Kidney (tissue), 14 donors: ENCODE measurements around the gene TNS3. TPM values are rescaled to one million over a fixed set of nuclear protein-coding genes. Genes with fewer than 3 reads are reported as not detected.

Experiments used
- DNase-seq, 5 donors: peaks; one replicate each; pipeline ENCODE4 v3.0.0-alpha.2; 2013 to 2020
- FAIRE-seq: peaks from 2 replicates; lab custom pipeline; 2012; peaks lifted over from hg19 to GRCh38; lab: Jason Lieb, UNC
- H3K27ac ChIP-seq, 2 donors: one replicate each; pipeline ENCODE4 v1.7.0; 2013; ENCODE audit warnings: low read depth in 2 of 2, low read length in 2 of 2, inconsistent platforms in 1 of 2
- H3K27me3 ChIP-seq: one replicate; pipeline ENCODE4 v1.7.1; 2013; ENCODE audit warnings: low read length, inconsistent platforms; ENCODE audit not compliant: control insufficient read depth, insufficient read depth
- H3K36me3 ChIP-seq, 3 donors: one replicate each; pipeline versions ENCODE4 v1.7.0 to v1.7.1; 2013; ENCODE audit warnings: low read length in 3 of 3, control low read depth in 1 of 3, inconsistent platforms in 1 of 3; ENCODE audit not compliant: insufficient read depth in 3 of 3, control insufficient read depth in 2 of 3
- H3K4me1 ChIP-seq, 3 donors: one replicate each; pipeline versions ENCODE4 v1.7.0 to v1.7.1; 2013; ENCODE audit warnings: low read length in 3 of 3, inconsistent platforms in 1 of 3, low read depth in 1 of 3; ENCODE audit not compliant: control insufficient read depth in 2 of 3, insufficient read depth in 2 of 3
- H3K4me3 ChIP-seq, 3 donors: one replicate each; pipeline versions ENCODE4 v1.7.0 to v1.8.1; 2013; ENCODE audit warnings: low read length in 3 of 3, control low read depth in 1 of 3, inconsistent platforms in 1 of 3
- H3K9ac ChIP-seq, 3 donors: one replicate each; pipeline versions ENCODE4 v1.7.0 to v1.7.1; 2013; ENCODE audit warnings: low read length in 3 of 3, control low read depth in 1 of 3, inconsistent platforms in 1 of 3
- H3K9me3 ChIP-seq, 3 donors: one replicate each; pipeline versions ENCODE4 v1.7.0 to v1.7.1; 2013; ENCODE audit warnings: low read length in 3 of 3, control low read depth in 1 of 3, inconsistent platforms in 1 of 3; ENCODE audit not compliant: control insufficient read depth in 2 of 3, insufficient read depth in 1 of 3
- intact Hi-C: fragments of 100-400 bp; cut with DNase I; formaldehyde crosslinking; loops from one replicate; pipeline ENCODE4 v1.11.1; 2022
- polyA plus RNA-seq: library from polyadenylated mRNA; stranded (reverse); fragments of 350-450 nt; fragmentation: Illumina TruSeq; extraction: RNeasy Lipid Tissue Mini Kit (QIAGEN cat#74804); gene quantifications from one replicate; pipeline ENCODE4 v1.2.3, GENCODE V29; 2014; ENCODE audit warnings: low read depth, low replicate concordance; ENCODE audit not compliant: insufficient read depth
- total RNA-seq: library from RNA; stranded (reverse); fragmentation: NEBNext Ultra II Directional; extraction: Animal tissue kit (Norgen Biotek cat#: 25700); gene quantifications from one replicate; pipeline ENCODE4 v1.2.1, GENCODE V29; 2021
- TF ChIP-seq, protein P1 (sequence below): IDR thresholded peaks from 3 replicates; pipeline ENCODE4 v1.5.1; 2012; ENCODE audit warnings: mild to moderate bottlenecking, moderate library complexity, borderline replicate concordance; ENCODE audit not compliant: insufficient read depth; ENCODE audit errors: extremely low read depth
- donor health status: control.
- donor health status: control.
- donor health status: control.
- donor health status: control.
- donor health status: control.
- donor health status: DM: yes; HTN: yes; CAD: no.
- donor health status: Normal renal cell carcinoma (clear cell type).

TNS3 gene
- total and polyA plus RNA-seq, 2 donors from 2014 or later = 38.4 to 198 TPM

GRCh38 chr7:47249361-47249760 is 332.6 kb downstream of the TNS3 start:
- Histone ChIP-seq H3K27ac (no peak overlapping the region), H3K4me3 (no peak overlapping the region), H3K36me3 (no peaks in the 10 kb centered on the region), H3K4me1 (peaks cover 0 to 6% (median 0%) of the 10 kb centered on the region in 3 donors), H3K9ac (no peak overlapping the region), H3K27me3 (no peaks in the 10 kb centered on the region), H3K9me3 (peaks cover 0 to 3% (median 0%) of the 10 kb centered on the region in 3 donors)
- intact Hi-C loops = no loop called here
- DNase-seq (no peak), FAIRE-seq (no peak)
- TF ChIP-seq, protein P1, sequence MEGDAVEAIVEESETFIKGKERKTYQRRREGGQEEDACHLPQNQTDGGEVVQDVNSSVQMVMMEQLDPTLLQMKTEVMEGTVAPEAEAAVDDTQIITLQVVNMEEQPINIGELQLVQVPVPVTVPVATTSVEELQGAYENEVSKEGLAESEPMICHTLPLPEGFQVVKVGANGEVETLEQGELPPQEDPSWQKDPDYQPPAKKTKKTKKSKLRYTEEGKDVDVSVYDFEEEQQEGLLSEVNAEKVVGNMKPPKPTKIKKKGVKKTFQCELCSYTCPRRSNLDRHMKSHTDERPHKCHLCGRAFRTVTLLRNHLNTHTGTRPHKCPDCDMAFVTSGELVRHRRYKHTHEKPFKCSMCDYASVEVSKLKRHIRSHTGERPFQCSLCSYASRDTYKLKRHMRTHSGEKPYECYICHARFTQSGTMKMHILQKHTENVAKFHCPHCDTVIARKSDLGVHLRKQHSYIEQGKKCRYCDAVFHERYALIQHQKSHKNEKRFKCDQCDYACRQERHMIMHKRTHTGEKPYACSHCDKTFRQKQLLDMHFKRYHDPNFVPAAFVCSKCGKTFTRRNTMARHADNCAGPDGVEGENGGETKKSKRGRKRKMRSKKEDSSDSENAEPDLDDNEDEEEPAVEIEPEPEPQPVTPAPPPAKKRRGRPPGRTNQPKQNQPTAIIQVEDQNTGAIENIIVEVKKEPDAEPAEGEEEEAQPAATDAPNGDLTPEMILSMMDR = no peak

DNA sequence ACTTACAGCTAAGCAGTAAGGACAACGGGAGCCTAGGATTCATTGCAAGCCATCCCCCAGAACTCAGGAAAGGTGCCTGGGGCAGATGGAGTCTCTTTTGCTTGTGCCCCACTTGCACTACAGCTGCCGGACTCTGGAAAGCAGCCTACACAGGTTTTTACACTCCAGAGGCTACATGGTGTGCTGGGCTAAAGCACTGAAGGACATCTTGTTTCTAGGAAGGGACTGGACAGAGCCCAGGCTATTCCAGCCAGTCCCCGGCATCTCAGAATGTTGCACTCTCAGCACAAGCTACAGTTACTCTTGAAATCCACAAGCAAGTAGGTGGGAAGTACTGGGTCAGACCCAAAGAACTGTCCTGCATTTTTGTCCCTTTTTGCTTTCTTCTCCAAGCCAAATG is 333.1 kb downstream of the TNS3 start:
- no peak for FAIRE-seq
- no peak overlapping the region for H3K27ac ChIP-seq
- no peaks in the 10 kb centered on the region for H3K27me3 ChIP-seq
- H3K4me3 ChIP-seq = no peak overlapping the region
- H3K36me3 ChIP-seq = no peaks in the 10 kb centered on the region
- no peak overlapping the region for H3K9ac ChIP-seq
- peaks cover 0 to 3% (median 0%) of the 10 kb centered on the region in 3 donors for H3K9me3 ChIP-seq
- TF ChIP-seq, protein P1 = no peak
- intact Hi-C loops = no loop called here
- no peak for DNase-seq
- H3K4me1 ChIP-seq = peaks cover 0 to 5% (median 0%) of the 10 kb centered on the region in 3 donors

DNA sequence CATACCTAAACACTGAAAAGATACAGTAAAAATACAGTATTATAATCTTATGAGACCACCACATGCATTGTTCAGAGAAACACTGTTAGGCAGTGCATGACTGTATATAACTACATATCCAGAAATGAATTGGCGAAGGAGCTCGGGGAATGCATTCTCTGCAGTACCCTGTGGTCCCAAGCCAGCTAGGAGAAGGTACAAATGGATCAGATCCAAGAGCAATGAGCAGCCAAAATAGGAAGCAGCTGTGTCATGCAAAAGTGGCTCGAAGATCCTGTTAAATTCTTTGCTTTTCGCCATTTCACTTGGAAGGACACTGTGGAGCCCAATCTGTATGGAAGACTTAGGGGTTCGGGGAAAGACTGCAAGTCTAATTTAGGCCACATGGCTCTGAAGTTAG is 334.8 kb downstream of the TNS3 start:
- no peak overlapping the region for H3K27ac ChIP-seq
- no peaks in the 10 kb centered on the region for H3K4me1 ChIP-seq
- peaks cover 0 to 3% (median 0%) of the 10 kb centered on the region in 3 donors for H3K9me3 ChIP-seq
- H3K4me3 ChIP-seq = no peak overlapping the region
- no peaks in the 10 kb centered on the region for H3K27me3 ChIP-seq
- H3K9ac ChIP-seq = no peak overlapping the region
- FAIRE-seq = no peak
- no peak for DNase-seq
- TF ChIP-seq, protein P1 = no peak
- no peaks in the 10 kb centered on the region for H3K36me3 ChIP-seq
- intact Hi-C loops = no loop called here

DNA sequence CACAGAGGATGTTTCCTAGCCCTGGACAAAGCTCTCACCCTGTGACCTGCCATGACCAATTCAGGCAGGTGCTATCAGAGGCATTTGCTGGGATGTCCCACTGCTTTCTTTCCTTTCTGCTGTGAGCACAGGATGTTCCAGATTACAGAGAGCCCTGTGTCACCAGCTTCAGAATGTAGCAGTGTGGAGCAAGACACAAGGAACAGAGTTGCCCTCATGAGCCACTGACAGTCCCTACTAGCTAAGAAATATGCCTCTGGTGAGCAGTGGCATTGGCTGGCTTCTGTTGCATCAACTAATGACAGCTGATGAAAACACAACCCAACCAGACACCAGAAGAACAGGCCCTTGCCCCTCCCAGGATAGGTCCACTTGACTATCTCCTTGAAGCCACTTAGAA is 337.2 kb downstream of the TNS3 start:
- Histone ChIP-seq H3K9me3 (no peaks in the 10 kb centered on the region), H3K27me3 (no peaks in the 10 kb centered on the region), H3K36me3 (no peaks in the 10 kb centered on the region), H3K9ac (no peak overlapping the region), H3K27ac (no peak overlapping the region), H3K4me3 (no peak overlapping the region), H3K4me1 (no peaks in the 10 kb centered on the region)
- DNase-seq = no peak
- intact Hi-C loops = no loop called here
- FAIRE-seq = no peak
- TF ChIP-seq, protein P1 = no peak
